GM21390 (cell line): ENCODE data around the gene LTBP1.
"Not testable (repeated sequence)": the region's sequence is repeated elsewhere in the genome, so short reads cannot be mapped to it uniquely, and the experiment has no call there.

Experiments used
- ATAC-seq: cut with Tn5 transposase; IDR thresholded peaks from one replicate; pipeline ENCODE4 v1.9.1; 2021; ENCODE audit not compliant: unreplicated experiment

Gene LTBP1

DNA sequence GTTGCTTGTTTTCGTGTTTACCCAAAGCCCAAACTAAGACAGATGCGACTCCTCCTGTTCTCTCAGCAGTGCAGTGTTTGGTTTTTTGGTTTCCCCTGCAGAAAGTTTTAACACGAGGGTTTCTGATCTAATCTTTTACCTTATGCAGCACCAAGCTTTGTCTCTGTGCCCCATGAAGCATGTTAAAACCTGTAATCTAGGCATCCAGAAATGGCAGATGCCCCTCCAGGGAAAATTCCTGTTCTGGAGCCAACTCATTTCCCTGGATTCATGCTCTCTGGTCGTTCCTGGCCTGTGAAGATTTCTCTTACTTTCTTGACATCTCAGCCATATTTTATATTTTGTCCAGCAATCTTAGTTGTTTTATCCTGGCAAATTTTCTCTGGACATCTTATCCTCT, 91.5 kb downstream of the LTBP1 start:
- no peak for ATAC-seq

- ATAC-seq: no peak
These were observed 92.0 kb downstream of the LTBP1 start for GRCh38 chr2:33038799-33039198.

DNA sequence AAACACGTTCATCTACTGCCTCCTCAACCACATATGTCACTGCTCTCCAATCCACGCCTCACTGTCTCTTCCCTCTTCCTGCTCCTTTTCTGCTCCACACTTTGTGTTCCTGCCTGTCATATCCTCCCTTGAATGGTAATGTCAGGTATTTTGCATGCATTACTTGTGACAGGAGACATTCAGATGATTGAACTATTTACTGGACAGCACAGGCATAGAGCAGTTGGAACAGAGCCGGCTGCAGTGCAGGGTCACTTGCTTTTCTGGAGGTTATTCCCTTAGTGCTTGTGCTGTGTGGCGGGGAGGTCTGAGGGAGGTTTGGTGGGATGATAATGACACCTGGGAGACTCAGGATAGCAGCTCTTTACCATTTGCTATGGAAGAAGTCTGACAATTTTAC, 93.8 kb downstream of the LTBP1 start:
- ATAC-seq: no peak

- no peak for ATAC-seq
These were observed 95.5 kb downstream of the LTBP1 start for GRCh38 chr2:33042265-33042664.

DNA sequence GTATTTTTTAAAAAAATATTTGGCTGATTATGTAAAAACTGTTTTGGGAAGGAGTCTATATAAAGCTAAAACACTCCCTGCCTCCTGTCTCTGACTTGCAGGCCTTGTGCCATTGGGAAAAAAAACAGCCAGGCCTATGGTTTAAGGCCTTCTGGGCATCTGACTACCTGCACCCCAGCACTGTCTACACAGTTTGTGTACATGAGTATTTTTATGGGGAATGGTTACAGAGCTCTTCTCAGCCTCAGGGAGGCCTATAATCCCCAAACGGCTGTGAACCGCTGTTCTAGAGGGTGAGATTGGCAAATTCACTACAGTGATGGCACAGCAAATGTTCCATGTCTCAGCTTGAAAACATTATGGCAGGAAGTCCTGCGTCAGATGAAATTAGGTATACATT, 96.1 kb downstream of the LTBP1 start:
- no peak for ATAC-seq

DNA sequence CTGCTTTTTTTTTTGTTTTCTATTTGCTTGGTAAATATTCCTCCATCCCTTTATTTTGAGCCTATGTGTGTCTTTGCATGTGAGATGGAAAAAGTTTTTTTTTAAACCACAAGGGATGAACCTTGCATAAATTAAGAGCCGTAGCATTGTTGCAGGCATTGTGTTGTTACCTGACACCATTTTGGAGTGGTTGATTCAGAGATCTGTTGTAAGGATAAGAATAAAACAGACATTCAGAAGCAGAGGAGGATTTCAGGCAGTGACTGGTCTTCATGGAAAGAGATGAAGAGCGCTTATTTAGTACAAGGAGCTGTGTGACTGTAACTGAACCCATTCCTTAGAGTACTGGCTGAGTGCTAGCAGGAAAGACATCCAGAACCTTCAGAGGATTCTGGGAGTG, 101.2 kb downstream of the LTBP1 start:
- ATAC-seq: no peak

DNA sequence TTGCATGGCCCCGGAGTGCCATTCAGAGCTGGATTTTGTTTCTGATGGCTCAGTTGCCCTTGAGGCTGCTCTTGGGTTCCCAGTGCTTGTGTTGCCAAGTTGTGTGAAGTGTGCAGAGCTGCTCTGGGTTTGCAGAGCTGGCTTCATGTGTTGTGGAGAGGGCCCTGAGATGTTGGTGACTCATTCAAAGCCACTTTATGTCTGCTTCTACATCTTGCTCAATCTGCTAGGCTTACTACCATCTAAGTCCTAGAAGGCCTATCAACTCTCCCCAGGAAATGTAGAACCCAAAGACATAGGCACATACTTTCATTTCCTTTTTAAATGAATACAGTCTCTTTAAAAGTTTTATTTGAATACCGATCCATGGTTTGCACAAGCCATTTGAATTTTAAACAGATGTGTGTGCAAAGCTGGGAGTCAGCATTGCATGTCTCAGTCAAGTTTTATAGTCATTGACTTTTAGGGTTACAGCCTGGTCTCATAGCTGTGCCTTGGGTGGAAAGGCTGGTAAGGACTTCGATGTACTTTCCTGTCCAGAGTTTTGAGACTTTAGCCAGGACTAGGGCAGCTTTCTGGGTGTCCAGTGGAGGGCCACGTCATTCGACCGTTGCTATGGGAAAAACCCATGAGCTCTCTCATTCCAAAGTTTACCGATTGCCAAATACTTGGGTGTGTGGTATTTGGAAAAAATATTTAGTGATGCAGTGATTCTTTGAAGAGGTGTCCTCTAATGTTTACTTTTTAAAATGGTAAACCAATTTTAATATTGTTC, 105.0 kb downstream of the LTBP1 start:
- ATAC-seq: no peak

GRCh38 chr2:33052361-33052735, 105.6 kb downstream of the LTBP1 start:
- no peak for ATAC-seq

DNA sequence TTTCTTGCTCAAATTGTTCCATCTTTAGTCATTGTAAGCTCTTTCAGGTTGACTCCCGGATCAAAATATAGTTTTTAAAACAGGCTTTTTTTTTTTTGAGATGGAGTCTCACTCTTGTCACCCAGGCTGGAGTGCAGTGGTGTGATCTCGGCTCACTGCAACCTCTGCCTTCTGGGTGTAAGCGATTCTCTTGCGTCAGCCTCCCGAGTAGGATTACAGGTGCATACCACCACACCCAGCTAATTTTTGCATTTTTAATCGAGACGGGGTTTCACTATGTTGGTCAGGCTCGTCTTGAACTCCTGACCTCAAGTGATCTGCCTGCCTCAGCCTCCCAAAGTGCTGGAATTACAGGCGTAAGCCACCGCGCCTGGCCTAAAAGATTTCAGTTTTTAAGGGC, 106.0 kb downstream of the LTBP1 start:
- not testable (repeated sequence) for ATAC-seq

DNA sequence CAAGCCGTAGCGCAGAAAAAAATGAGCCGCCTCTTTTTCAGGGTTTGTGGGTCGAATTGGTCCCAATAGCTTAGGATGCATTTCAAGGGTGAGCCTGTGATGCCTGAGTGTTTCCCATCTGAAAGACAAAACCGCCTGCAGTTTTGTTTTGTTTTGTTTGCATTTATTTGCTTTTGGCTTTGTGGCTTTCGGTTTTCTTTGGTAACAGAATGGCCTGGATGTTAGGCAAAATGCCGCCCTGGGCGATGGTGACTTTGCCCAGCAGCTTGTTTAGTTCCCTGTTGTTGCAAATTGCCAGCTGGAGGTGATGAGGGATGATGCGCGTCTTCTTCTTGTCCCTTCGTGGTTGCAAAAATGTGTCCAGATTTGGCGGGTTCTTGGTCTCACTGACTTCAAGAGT, 109.4 kb downstream of the LTBP1 start:
- ATAC-seq: no peak

- ATAC-seq: not testable (repeated sequence)
These were observed 110.7 kb downstream of the LTBP1 start for GRCh38 chr2:33057307-33058028.

DNA sequence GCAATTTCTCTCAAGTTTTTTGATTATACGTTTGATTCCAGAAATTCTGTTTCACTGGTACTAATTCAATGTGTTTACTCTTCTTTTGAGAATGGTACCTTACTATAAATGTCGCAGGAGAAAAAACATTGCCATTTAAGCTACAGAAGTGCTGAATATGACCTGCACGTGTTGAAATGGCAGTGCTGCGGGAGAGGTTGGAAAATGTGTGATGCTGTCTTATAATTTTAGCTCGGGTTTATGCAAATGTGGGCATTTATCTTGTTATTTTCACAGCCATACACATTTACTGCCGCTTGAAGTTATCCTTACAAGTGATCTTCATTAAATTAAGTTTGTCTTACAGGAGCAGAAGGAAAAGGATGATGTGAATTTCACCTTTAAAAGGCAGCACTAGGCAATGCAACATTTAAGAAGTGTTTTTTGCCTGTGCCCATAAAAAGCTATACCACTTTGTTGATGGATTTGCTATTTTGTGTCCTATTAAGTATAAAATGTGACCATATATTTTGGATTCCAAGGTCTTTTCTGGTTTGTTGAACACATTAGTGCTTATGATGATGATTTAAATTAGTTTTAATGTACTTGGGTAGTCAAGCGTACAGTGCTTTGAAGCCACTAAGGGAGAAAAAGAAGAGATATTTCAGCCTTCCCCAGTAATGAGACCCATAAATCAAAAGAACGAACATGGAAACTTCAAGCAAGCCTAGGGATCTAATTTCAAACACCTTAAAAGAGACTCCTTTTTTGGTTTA, 112.1 kb downstream of the LTBP1 start:
- ATAC-seq: no peak

GRCh38 chr2:33059471-33060156, 112.9 kb downstream of the LTBP1 start:
- no peak for ATAC-seq

DNA sequence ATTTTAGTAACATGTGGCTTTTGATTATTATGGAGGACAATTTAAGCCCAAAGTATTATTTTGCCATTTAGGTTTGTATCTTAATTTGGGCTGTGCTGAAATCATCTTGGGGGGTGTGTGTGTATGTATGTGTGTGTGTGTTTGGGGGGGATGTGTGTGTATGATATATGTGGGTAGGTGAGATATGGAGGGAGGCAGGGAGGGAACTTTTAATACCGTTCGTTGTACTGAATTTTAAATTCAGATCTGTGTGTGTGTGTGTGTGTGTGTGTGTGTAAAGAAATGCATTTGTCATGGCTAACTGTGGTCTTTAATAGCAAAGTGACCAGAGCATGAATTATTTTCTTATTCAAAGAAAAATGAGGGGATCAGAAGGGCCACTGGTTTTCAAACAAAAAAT, 113.7 kb downstream of the LTBP1 start:
- no peak for ATAC-seq

- ATAC-seq: no peak
These were observed 116.0 kb downstream of the LTBP1 start for GRCh38 chr2:33062665-33063250.

GRCh38 chr2:33064349-33064801, 117.6 kb downstream of the LTBP1 start:
- ATAC-seq: no peak

GRCh38 chr2:33067598-33067997, 120.8 kb downstream of the LTBP1 start:
- no peak for ATAC-seq

DNA sequence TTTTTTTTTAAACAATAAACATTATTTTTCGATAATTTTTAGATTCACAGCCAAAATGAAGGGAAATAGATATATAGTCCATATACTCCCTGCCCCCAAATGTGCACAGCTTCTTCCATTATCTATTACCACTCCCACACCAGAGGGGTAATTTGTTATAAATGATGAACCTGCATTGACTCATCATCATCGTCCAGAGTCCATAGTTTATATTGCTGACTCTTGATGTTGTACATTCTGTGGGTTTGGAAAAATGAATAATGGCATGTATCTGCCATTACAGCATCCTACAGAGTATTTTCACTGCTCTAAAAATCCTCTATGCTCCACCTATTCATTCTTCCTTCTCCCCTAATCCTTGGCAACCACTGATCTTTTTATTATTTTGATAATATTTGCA, 121.5 kb downstream of the LTBP1 start:
- no peak for ATAC-seq

DNA sequence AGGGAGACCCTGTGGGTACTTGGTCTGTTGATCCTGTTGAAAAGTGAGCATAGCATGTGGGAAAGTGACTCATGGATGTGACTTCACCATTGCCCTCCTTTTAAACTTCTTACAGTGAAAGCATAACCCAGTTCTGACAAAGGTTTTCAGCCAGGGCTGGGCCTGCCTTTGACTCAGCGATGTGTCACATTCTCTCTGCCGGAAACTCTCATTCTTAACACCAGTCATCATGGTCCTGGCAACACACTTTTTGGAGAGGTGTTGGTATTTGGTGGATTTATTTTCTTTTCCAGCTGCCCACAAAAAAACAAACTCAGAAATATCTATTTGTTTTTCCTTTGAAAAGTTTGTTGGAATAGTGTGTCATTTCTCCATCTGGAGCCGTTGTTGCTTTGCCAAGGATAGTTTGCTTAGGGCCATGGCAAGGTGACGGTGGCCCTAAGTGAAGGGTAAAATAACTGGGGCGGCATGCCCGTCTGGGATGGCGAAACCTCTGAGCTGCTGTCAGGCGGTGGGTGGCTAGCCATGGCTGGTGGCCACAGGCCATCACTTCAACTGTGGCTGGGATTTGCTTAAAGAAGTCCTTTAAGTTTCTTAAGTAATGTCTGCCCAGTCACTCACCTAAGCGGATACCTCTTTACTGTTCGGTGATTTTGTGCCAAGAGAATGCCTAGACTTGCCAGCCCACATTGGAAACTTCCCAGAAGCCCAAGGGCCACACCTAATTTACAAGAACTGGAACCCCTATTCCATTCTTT, 123.3 kb downstream of the LTBP1 start:
- ATAC-seq: no peak

- ATAC-seq: no peak
These were observed 124.8 kb downstream of the LTBP1 start for GRCh38 chr2:33071591-33071990.
